ENCODE data around the gene DGKQ. TPM values are rescaled to one million over a fixed set of nuclear protein-coding genes. Genes with fewer than 3 reads are reported as not detected.

DGKQ gene
- total RNA-seq, 2 experiments from 2014 or later, result 10.8 to 11.1 TPM

GRCh38 chr4:909821-910220, 63.5 kb downstream of the DGKQ start:
- Mint-ChIP-seq H3K4me3 (no peak overlapping the region), H3K27ac (no peak overlapping the region), H3K9me3 (peaks cover 5% of the 10 kb centered on the region), H3K27me3 (ENCODE audit: low read depth) (no peaks in the 10 kb centered on the region), H3K36me3 (ENCODE audit: low read depth) (peaks cover 13% of the 10 kb centered on the region), H3K4me1 (ENCODE audit: low read depth) (peaks cover 2% of the 10 kb centered on the region)
- CTCF ChIA-PET, result no interaction called here
- no peak for DNase-seq
- intact Hi-C loops (cut with micrococcal nuclease), result no loop called here

GRCh38 chr4:909131-909571, 64.2 kb downstream of the DGKQ start:
- intact Hi-C loops (cut with micrococcal nuclease), result no loop called here
- peaks cover 5% of the 10 kb centered on the region for H3K9me3 Mint-ChIP-seq
- H3K4me1 Mint-ChIP-seq (ENCODE audit: low read depth), result no peaks in the 10 kb centered on the region
- H3K4me3 Mint-ChIP-seq, result no peak overlapping the region
- H3K27ac Mint-ChIP-seq, result no peak overlapping the region
- H3K36me3 Mint-ChIP-seq (ENCODE audit: low read depth), result peaks cover 14% of the 10 kb centered on the region
- CTCF ChIA-PET, result no interaction called here
- H3K27me3 Mint-ChIP-seq (ENCODE audit: low read depth), result no peaks in the 10 kb centered on the region
- DNase-seq, result no peak

Other genes starting within 250 kb of the DGKQ start
- under 1 TPM; 0.37 to 0.48 TPM for gene CPLX1, start 147.4 kb downstream of the DGKQ start, total RNA-seq
- 10 to 100 TPM; 87.6 to 96.8 TPM for gene GAK, start 41.3 kb downstream of the DGKQ start, total RNA-seq
- gene TMEM175, start 41.1 kb downstream of the DGKQ start, total RNA-seq, result 10 to 100 TPM; 13.9 to 15.8 TPM
- gene IDUA, start 13.5 kb upstream of the DGKQ start, total RNA-seq, result 10 to 100 TPM in 1 of 2 experiments, 1 to 10 TPM in 1; 9.5 to 10.5 TPM
- gene SLC26A1, start 19.8 kb upstream of the DGKQ start, total RNA-seq, result not detected
- 1 to 10 TPM; 7.6 to 8.0 TPM for gene FGFRL1, start 38.1 kb upstream of the DGKQ start, total RNA-seq
- gene RNF212, start 140.0 kb upstream of the DGKQ start, total RNA-seq, result 1 to 10 TPM in 1 of 2 experiments, under 1 TPM in 1; 0.98 to 2.2 TPM
- gene SPON2, start 199.0 kb upstream of the DGKQ start, total RNA-seq, result 1 to 10 TPM; 4.8 to 5.5 TPM